GM21737 (cell line): ENCODE results near the gene ZCCHC17.
"Not testable (repeated sequence)": the region's sequence is repeated elsewhere in the genome, so short reads cannot be mapped to it uniquely, and the experiment has no call there.

Experiments
- ATAC-seq: cut with Tn5 transposase; IDR thresholded peaks from one replicate; pipeline ENCODE4 v1.9.1; 2021; ENCODE audit warnings: mild to moderate bottlenecking, moderate library complexity; ENCODE audit not compliant: unreplicated experiment

The ZCCHC17 gene, protein sequence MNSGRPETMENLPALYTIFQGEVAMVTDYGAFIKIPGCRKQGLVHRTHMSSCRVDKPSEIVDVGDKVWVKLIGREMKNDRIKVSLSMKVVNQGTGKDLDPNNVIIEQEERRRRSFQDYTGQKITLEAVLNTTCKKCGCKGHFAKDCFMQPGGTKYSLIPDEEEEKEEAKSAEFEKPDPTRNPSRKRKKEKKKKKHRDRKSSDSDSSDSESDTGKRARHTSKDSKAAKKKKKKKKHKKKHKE

GRCh38 chr1:31296486-31297276 is at the start of gene ZCCHC17, which contains the start of gene SNRNP40:
Gene ZCCHC17 (plus strand): TSS chr1:31297032. CDS start chr1:31310099, 13,067 bp downstream.
Gene SNRNP40 (minus strand): TSS chr1:31296788. CDS start chr1:31296751, 37 bp downstream.
- peak; percentile 92 for ATAC-seq

GRCh38 chr1:31248276-31248675 is 48.6 kb upstream of the ZCCHC17 start:
- ATAC-seq, result no peak

DNA sequence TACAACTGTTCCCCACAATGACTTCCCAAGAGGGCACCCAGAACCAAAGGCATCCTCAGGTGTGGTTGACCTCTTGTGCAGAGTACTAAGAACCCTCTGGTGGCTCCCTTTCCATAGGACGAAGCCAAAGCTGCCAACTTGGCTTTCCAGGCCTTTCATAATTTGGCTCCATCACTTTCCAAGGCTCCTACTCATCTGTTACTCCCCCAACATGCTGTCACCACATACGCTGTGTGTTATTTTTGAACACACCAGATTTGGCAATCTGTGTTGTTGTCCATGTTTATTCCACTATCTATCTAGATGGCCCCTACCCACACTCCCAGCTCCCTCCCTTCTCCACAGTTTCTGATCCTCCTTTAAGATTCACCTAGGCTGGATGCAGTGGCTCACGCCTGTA is 47.0 kb upstream of the ZCCHC17 start:
- no peak for ATAC-seq

DNA sequence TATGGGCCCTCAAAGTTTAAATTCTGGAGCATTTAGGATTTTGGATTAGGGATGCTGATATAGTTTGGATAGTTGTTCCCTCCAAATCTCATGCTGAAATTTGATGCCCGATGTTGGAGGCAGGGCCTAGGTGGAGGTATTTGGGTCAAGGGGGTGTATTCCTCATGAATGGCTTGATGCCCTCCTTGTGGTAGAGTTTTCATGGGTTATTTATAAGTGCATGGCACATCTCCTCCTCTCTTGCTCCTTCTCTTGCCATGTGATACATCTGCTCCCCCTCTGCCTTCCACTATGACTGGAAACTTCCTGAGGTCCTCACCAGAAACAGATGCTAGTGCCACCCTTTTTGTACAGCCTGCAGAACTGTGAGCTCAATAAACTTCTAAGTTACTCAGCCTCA is 39.6 kb upstream of the ZCCHC17 start:
- ATAC-seq, result no peak

GRCh38 chr1:31258581-31258980 is 38.3 kb upstream of the ZCCHC17 start:
- no peak for ATAC-seq

DNA sequence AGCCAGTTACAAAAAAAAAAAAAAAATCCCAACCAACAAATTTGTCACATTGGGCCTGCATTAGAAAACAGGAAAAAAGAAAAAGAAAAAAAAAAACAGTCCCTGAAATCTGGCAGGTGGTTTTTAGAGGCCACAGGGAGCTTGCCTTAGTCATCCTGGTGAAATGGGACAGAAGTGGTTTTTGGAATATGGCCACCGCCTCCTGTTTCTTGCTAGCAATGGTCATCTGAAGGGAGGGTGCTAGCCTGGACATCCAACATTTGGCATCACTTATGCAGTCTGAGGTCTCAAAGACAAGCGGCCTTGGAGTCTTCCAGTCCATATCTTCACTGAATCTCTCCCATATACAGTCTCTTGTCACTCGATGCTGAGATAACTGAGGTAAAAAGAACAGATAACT is 37.1 kb upstream of the ZCCHC17 start:
- no peak for ATAC-seq

GRCh38 chr1:31261916-31262315 is 34.9 kb upstream of the ZCCHC17 start:
- ATAC-seq, result no peak

DNA sequence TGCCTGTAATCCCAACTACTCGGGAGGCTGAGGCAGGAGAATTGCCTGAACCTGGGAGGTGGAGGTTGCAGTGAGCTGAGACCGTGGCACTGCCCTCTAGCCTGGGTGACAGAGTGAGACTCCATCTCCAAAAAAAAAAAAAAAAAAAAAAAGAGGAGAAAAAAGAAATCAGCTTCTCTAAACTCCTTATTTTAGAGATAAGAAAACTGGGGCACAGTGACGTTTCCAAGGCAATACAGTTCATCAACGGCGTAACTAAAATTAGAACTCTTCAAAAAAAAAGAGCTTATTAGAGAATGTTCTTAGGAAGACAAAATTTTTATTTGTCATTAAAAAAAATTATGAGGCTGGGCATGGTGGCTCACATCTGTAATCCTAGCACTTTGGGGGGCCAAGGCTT is 34.4 kb upstream of the ZCCHC17 start:
- ATAC-seq, result not testable (repeated sequence)

DNA sequence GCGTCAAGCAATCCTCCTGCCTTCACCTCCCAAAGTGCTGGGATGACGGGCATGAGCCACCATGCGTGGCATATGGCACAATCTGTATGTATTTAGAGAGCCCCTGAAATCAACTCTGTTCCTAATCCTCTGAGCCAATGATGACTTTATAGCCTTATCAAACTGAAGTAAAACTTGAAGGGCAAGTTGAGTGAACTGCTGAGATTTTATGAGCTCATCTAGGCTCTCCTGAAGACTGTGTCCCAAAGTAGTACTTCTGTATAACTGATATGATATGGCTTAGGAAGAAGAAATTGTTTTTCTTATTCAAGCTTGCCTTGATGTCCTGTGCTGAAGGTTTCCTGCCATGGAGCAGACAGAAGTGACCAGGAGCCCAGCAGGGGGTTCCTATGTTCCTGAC is 33.4 kb upstream of the ZCCHC17 start:
- ATAC-seq, result no peak

GRCh38 chr1:31264790-31265386 is 31.9 kb upstream of the ZCCHC17 start:
- no peak for ATAC-seq

GRCh38 chr1:31266547-31266946 is 30.3 kb upstream of the ZCCHC17 start:
- ATAC-seq, result no peak

- no peak for ATAC-seq
Measured at GRCh38 chr1:31272369-31272768, 24.5 kb upstream of the ZCCHC17 start.

GRCh38 chr1:31273619-31274018 is 23.2 kb upstream of the ZCCHC17 start:
- no peak for ATAC-seq

DNA sequence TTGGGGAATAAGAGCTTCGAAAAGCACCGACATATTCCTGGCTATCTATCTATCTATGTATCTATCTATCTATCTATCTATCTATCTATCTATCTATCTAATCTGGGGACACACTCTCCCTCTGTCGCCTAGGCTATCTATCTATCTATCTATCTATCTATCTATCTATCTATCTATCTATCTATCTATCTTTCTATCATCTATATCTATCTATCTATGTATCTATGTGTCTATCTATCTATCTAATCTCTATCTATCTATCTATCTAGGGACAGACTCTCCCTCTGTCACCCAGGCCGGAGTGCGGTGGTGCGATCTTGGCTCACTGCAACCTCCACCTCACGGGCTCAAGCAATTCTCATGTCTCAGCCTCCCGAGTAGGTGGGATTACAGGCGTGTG is 14.4 kb upstream of the ZCCHC17 start:
- ATAC-seq, result not testable (repeated sequence)

DNA sequence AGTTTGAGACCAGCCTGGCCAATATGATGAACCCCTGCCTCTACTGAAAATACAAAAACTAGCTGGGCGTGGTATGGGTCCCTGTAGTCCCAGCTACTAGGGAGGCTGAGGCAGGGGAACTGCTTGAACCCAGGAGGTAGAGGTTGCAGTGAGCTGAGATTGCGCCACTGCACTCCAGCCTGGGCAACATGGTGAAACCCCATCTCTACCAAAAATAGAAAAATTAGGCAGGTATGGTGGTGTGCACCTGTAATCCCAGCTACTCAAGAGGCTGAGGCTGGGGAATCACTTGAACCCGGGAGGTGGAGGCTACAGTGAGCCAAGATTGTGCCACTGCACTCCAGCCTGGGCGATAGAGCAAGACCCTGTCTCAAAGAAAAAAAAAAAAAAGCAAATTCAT is 9.0 kb upstream of the ZCCHC17 start:
- not testable (repeated sequence) for ATAC-seq

DNA sequence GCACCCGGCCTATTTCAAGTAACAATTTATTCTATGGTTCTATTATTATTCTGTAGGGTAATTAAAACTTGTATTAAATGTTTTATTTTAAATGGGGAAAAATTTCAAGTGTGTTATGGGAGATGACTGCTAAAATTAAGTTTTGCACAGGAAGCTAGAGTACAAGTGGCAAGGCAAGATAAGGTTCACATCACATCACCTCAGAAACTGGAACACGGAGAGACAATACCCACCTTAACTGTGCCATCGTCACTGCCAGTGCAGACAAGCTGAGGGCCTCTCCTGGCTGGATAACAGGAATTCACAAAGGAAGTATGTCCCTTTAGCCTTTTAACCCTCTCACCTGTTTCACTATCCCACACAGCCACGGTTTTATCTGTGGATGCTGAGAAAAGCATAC is 7.8 kb upstream of the ZCCHC17 start:
- no peak for ATAC-seq

- ATAC-seq, result no peak
Measured at GRCh38 chr1:31295874-31296485, 852 bp upstream of the ZCCHC17 start.

DNA sequence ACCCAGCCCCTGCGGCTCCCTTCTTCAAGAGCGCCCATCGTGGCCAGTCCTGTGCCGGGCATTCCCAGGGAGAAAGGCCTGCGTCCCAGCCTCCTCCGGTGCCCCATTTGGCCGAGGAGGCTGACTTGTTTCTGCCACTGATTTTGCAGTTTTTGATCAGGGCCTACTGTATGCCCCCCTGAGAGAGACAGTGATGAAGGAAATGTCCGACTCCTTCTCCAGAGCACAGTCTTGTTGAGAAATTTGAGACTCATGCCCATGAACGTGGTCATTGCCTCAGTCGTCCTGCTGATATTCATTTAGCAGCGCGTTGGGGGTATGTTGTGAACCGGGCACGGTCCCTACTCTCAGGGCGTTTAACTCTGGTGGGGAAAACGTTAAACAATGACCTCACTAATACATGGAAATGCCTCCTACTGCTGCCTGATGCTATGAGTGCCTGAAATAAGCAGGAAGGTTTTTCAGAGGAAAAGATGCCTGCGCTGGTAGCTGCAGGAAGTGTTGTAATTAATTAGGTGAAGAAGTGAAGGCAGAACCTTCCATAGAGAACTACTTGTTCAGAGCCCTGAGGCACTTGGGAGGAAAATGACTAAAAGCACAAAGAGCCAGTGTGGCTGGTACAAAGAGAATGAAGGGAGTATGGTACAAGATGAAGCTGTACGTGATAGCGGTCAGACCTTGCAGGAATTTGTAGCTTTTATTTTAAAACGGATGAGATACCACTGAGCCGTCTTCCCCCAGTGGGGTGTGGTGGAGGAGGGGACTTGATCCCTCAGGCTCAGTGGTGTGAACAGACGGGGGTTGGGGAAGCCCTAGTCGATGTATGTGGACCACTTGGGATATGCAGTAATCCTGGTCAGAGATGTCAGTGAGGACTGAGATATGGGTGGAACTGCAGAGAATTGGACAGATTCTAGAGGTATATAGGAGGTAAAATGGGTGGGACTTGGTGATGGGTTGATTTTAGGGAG is 730 bp downstream of the ZCCHC17 start:
- ATAC-seq, result no peak

DNA sequence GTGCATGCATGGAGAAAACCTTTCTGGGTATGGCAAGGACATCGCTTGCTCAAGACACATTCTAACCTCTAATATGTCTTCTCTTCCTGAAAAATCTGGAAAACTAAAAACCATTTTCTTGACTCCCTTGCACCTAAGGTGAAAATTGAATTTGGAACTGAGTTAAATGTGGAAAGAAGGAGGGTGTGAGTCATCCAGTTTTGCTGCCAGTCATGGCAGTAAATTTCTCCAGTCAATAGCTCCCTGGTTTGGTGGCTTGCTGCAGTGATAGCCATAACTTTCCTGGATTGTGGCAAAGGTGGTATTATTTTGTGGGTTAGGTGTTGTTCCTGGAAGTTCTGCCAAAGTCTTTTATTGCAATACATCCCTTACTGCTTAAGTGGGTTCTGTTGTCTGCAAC is 2.5 kb downstream of the ZCCHC17 start:
- no peak for ATAC-seq

DNA sequence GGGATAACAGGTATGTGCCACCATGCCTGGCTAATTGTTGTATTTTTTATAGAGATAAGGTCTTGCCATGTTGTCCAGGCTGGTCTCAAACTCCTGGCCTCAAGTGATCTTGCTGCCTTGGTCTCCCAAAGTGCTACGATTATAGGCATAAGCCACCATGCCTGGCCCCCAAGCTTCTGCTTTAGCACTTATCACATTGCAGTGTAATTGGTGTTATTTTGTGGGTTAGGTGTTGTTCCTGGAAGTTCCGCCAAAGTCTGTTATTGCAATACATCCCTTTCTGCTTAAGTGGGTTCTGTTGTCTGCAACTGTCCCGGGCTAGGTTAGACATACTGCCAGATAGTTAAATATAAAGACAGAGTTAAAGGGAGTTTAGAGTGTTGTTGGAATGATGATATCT is 3.4 kb downstream of the ZCCHC17 start:
- no peak for ATAC-seq
